IPS-18c (cell line): ENCODE results near the gene TBC1D2.

Experiments used
- H3K4me3 ChIP-seq: 2 replicates; pipeline ENCODE4 v1.7.0; 2013; ENCODE audit warnings: low read depth, mild to moderate bottlenecking, low read length, moderate library complexity; ENCODE audit not compliant: insufficient read depth
- H3K9me3 ChIP-seq: one replicate; pipeline ENCODE4 v1.6.1; 2013; ENCODE audit warnings: mild to moderate bottlenecking, low read length, moderate library complexity; ENCODE audit not compliant: control insufficient read depth, insufficient read depth

The TBC1D2 gene

GRCh38 chr9:98172604-98173003 lies 82.8 kb downstream of the TBC1D2 start:
- H3K4me3 ChIP-seq = no peak overlapping the region
- no peaks in the 10 kb centered on the region for H3K9me3 ChIP-seq

- Histone ChIP-seq H3K9me3 (no peaks in the 10 kb centered on the region), H3K4me3 (no peak overlapping the region)
Observed at GRCh38 chr9:98171176-98171925, 84.1 kb downstream of the TBC1D2 start.

- Histone ChIP-seq H3K4me3 (no peak overlapping the region), H3K9me3 (no peaks in the 10 kb centered on the region)
Observed at GRCh38 chr9:98168941-98169488, 86.4 kb downstream of the TBC1D2 start.

GRCh38 chr9:98168153-98168780 lies 87.2 kb downstream of the TBC1D2 start:
- Histone ChIP-seq H3K4me3 (no peak overlapping the region), H3K9me3 (no peaks in the 10 kb centered on the region)

GRCh38 chr9:98164912-98165311 lies 90.5 kb downstream of the TBC1D2 start:
- Histone ChIP-seq H3K9me3 (no peaks in the 10 kb centered on the region), H3K4me3 (no peak overlapping the region)

GRCh38 chr9:98162613-98163012 lies 92.8 kb downstream of the TBC1D2 start:
- no peaks in the 10 kb centered on the region for H3K9me3 ChIP-seq
- no peak overlapping the region for H3K4me3 ChIP-seq

- Histone ChIP-seq H3K9me3 (no peaks in the 10 kb centered on the region), H3K4me3 (no peak overlapping the region)
Observed at GRCh38 chr9:98161851-98162250, 93.6 kb downstream of the TBC1D2 start.

GRCh38 chr9:98159790-98160189 lies 95.7 kb downstream of the TBC1D2 start:
- no peak overlapping the region for H3K4me3 ChIP-seq
- H3K9me3 ChIP-seq = no peaks in the 10 kb centered on the region

- no peaks in the 10 kb centered on the region for H3K9me3 ChIP-seq
- no peak overlapping the region for H3K4me3 ChIP-seq
Observed at GRCh38 chr9:98159301-98159700, 96.1 kb downstream of the TBC1D2 start.

GRCh38 chr9:98158071-98158831 lies 97.2 kb downstream of the TBC1D2 start:
- no peaks in the 10 kb centered on the region for H3K9me3 ChIP-seq
- H3K4me3 ChIP-seq = no peak overlapping the region

GRCh38 chr9:98157372-98157771 lies 98.1 kb downstream of the TBC1D2 start:
- Histone ChIP-seq H3K9me3 (no peaks in the 10 kb centered on the region), H3K4me3 (no peak overlapping the region)

GRCh38 chr9:98154678-98155077 lies 100.8 kb downstream of the TBC1D2 start:
- Histone ChIP-seq H3K9me3 (no peaks in the 10 kb centered on the region), H3K4me3 (no peak overlapping the region)

GRCh38 chr9:98152526-98152925 lies 102.9 kb downstream of the TBC1D2 start:
- no peak overlapping the region for H3K4me3 ChIP-seq
- no peaks in the 10 kb centered on the region for H3K9me3 ChIP-seq

GRCh38 chr9:98150721-98151120 lies 104.7 kb downstream of the TBC1D2 start:
- no peaks in the 10 kb centered on the region for H3K9me3 ChIP-seq
- H3K4me3 ChIP-seq = no peak overlapping the region

- no peaks in the 10 kb centered on the region for H3K9me3 ChIP-seq
- no peak overlapping the region for H3K4me3 ChIP-seq
Observed at GRCh38 chr9:98150164-98150563, 105.3 kb downstream of the TBC1D2 start.

- Histone ChIP-seq H3K4me3 (no peak overlapping the region), H3K9me3 (no peaks in the 10 kb centered on the region)
Observed at GRCh38 chr9:98149422-98149821, 106.0 kb downstream of the TBC1D2 start.
